GM12878 (cell line): ENCODE measurements around the gene WDFY4. TPM values are rescaled to one million over a fixed set of nuclear protein-coding genes. Genes with fewer than 3 reads are reported as not detected.

Experiments used
- ATAC-seq: fragments of 200-7000 bp; cut with Tn5 transposase; 3 replicates; pipeline ENCODE4 v1.9.1; 2020; ENCODE audit warnings: mild to moderate bottlenecking, moderate library complexity
- BruUV-seq: library from RNA; stranded (reverse); fragments of 400-500 nt; replicated peaks from 2 replicates; lab custom pipeline; 2021; lab: Mats Ljungman, UMichigan
- CTCF ChIA-PET: fragments of 300-600 bp; sonication (Branson Sonifier 250); formaldehyde crosslinking; extraction: SDS; loops from one replicate; lab custom pipeline; 2021; ENCODE audit warnings: inconsistent platforms; lab: Yijun Ruan, JAX
- POLR2A ChIA-PET: fragments of 350-600 bp; formaldehyde crosslinking; extraction: SDS; loops from one replicate; lab custom pipeline; 2021; ENCODE audit warnings: inconsistent platforms; lab: Charles Lee
- RAD21 ChIA-PET: fragments of 300-600 bp; sonication (Branson Sonifier 250); formaldehyde crosslinking; loops from one replicate; lab custom pipeline; 2023; ENCODE audit warnings: antibody characterized with exemption; ENCODE audit not compliant: unreplicated experiment; lab: Charles Lee
- SMC1A ChIA-PET: fragments of 300-600 bp; sonication (Branson Sonifier 250); formaldehyde crosslinking; loops from one replicate; lab custom pipeline; 2023; ENCODE audit not compliant: unreplicated experiment, uncharacterized antibody; lab: Charles Lee
- DNase-seq: peaks from one replicate; pipeline ENCODE4 v3.0.0-alpha.2; 2011; ENCODE audit warnings: low read depth, low spot score
- FAIRE-seq: peaks from 3 replicates; lab custom pipeline; 2011; peaks lifted over from hg19 to GRCh38; lab: Jason Lieb, UNC
- H2AFZ ChIP-seq: 2 replicates; pipeline ENCODE4 v1.6.0; 2011; ENCODE audit warnings: low read depth, low read length, control low read depth; ENCODE audit not compliant: control insufficient read depth
- H3K27ac ChIP-seq: 2 replicates; pipeline ENCODE4 v1.5.1; 2011; ENCODE audit warnings: control low read depth; ENCODE audit not compliant: control insufficient read depth, insufficient read depth
- H3K27me3 ChIP-seq, 2 experiments: replicated peaks in 1 of 2; 2 replicates each; pipeline versions ENCODE4 v1.6.0 to v1.6.1; 2011; ENCODE audit warnings: low read length in 1 of 2; ENCODE audit not compliant: control insufficient read depth in 2 of 2, insufficient read depth in 2 of 2
- H3K36me3 ChIP-seq, 2 experiments: 2 replicates each; pipeline ENCODE4 v1.5.1; 2011; ENCODE audit warnings: low read length in 1 of 2; ENCODE audit not compliant: control insufficient read depth in 2 of 2, insufficient read depth in 2 of 2
- H3K4me1 ChIP-seq: 2 replicates; pipeline ENCODE4 v1.6.1; 2011; ENCODE audit warnings: mild to moderate bottlenecking, low read length, moderate library complexity, mixed read lengths; ENCODE audit not compliant: control insufficient read depth, insufficient read depth
- H3K4me2 ChIP-seq: 2 replicates; pipeline ENCODE4 v1.6.0; 2011; ENCODE audit warnings: control low read depth; ENCODE audit not compliant: control insufficient read depth, insufficient read depth
- H3K4me3 ChIP-seq: fragments of 200-600 bp; sonication (generic); 2 replicates; pipeline ENCODE4 v1.5.1; 2016
- H3K79me2 ChIP-seq: 2 replicates; pipeline ENCODE4 v1.6.0; 2011; ENCODE audit warnings: low read length; ENCODE audit not compliant: control insufficient read depth, insufficient read depth
- H3K9ac ChIP-seq: 2 replicates; pipeline ENCODE4 v1.8.0; 2011; ENCODE audit warnings: low read length, control low read depth, mixed read lengths; ENCODE audit not compliant: control insufficient read depth, insufficient read depth
- H3K9me3 ChIP-seq: replicated peaks from 3 replicates; pipeline ENCODE4 v1.5.1; 2011; ENCODE audit warnings: mild to moderate bottlenecking, low read length; ENCODE audit not compliant: control insufficient read depth, insufficient read depth
- H4K20me1 ChIP-seq: 2 replicates; pipeline ENCODE4 v1.6.0; 2011; ENCODE audit not compliant: control insufficient read depth, insufficient read depth
- BHLHE40 ChIP-seq, 2 experiments: fragments of 450-650 bp in 1 of 2; IDR thresholded peaks; 2 replicates each; pipeline ENCODE4 v1.6.1; 2011 to 2017; ENCODE audit warnings: low read depth in 2 of 2, borderline replicate concordance in 1 of 2, improper control_type of control experiment in 1 of 2, low read length in 1 of 2, mild to moderate bottlenecking in 1 of 2
- CHD4 ChIP-seq: fragments of 200-600 bp; sonication (generic); IDR thresholded peaks from 2 replicates; pipeline ENCODE4 v1.6.1; 2016; ENCODE audit warnings: mild to moderate bottlenecking
- CREB1 ChIP-seq: IDR thresholded peaks from 2 replicates; pipeline ENCODE4 v1.6.1; 2012; ENCODE audit warnings: low read depth, mild to moderate bottlenecking, inconsistent platforms
- DPF2 ChIP-seq: fragments of 450-650 bp; IDR thresholded peaks from 2 replicates; pipeline ENCODE4 v1.6.1; 2017; ENCODE audit warnings: mild to moderate bottlenecking
- SIN3A ChIP-seq: IDR thresholded peaks from 2 replicates; pipeline ENCODE4 v1.6.1; 2012; ENCODE audit warnings: low read depth, low read length, improper control_type of control experiment
- WGBS: methylation state at CpG from one replicate; pipeline ENCODE4 v1.1.6; 2016; ENCODE audit warnings: low lambda C conversion rate; ENCODE audit not compliant: insufficient replicate concordance, insufficient coverage; ENCODE audit errors: missing lambda C conversion rate; 5-methylcytosine and 5-hydroxymethylcytosine counted together
- in situ Hi-C: fragments of 300-500 bp; cut with MboI; formaldehyde crosslinking; loops from 9 replicates; pipeline ENCODE4 v1.14.3; 2018; ENCODE audit warnings: mixed read lengths
- intact Hi-C: fragments of 100-400 bp; cut with micrococcal nuclease; formaldehyde crosslinking; loops from one replicate; pipeline ENCODE4 v1.14.2; 2022; ENCODE audit not compliant: unreplicated experiment
- polyA plus RNA-seq, 11 experiments: library from polyadenylated mRNA; depleted of rRNA in 4 of 11; unstranded in 6 of 11; stranded (reverse) in 5 of 11; fragments of >200 nt; fragmentation: Nextera tagmentation in 4 of 11; fragmentation: Illumina TruSeq in 1 of 11; extraction: Ambion mirVana in 4 of 11; extraction: Trizol in 1 of 11; gene quantifications; 1 replicate in 1 of 11; 2 replicates in 10 of 11; pipeline versions ENCODE4 v1.2.1 to v1.2.3, GENCODE V29; 2011 to 2016; ENCODE audit warnings: inconsistent platforms in 2 of 11, missing spikeins in 2 of 11, low read depth in 1 of 11
- total RNA-seq, 4 experiments: library from RNA; depleted of rRNA in 3 of 4; stranded (reverse); fragments of >200 nt in 3 of 4; fragmentation: Illumina TruSeq in 1 of 4; extraction: Trizol in 1 of 4; gene quantifications; 2 replicates each; pipeline versions ENCODE4 v1.2.1 to v1.2.3, GENCODE V29; 2013 to 2021
- TF ChIP-seq, protein P1 (sequence below): fragments of 450-650 bp; IDR thresholded peaks from 2 replicates; pipeline ENCODE4 v1.6.1; 2016; ENCODE audit warnings: mild to moderate bottlenecking, moderate library complexity, borderline replicate concordance
- TF ChIP-seq, protein P2 (sequence below): fragments of 450-650 bp; IDR thresholded peaks from 2 replicates; pipeline ENCODE4 v1.6.1; 2017; ENCODE audit warnings: mild to moderate bottlenecking, low read depth, inconsistent platforms; ENCODE audit not compliant: poor library complexity, severe bottlenecking

Gene WDFY4
- total and polyA plus RNA-seq, 10 of the 15 experiments (the other 5 are each of a cell fraction or from before 2014, with no cell fraction given): 13.5 to 132 (median 47.3) TPM

GRCh38 chr10:48739170-48739569 lies 54.5 kb downstream of the WDFY4 start:
- FAIRE-seq: no peak
- no peaks in the 10 kb centered on the region for H4K20me1 ChIP-seq
- no peak for TF ChIP-seq DPF2
- TF ChIP-seq SIN3A: no peak
- no peak for TF ChIP-seq BHLHE40 (IDR thresholded peaks at IDR 0.05; ENCODE audit: borderline replicate concordance in 1 of 2, low read depth in 2 of 2, low read length in 1 of 2)
- no peak for TF ChIP-seq CHD4
- TF ChIP-seq, all 136 proteins: peak for 0
- intact Hi-C loops (no loop called here), in situ Hi-C loops (loop anchor here (25.0 kb wide), 1 partner anchor 773 kb away; no protein-coding TSS in a partner anchor)
- BruUV-seq: no TSS peak
- Histone ChIP-seq H3K27me3 (no peaks in the 10 kb centered on the region), H3K4me3 (no peak overlapping the region), H3K9ac (no peak overlapping the region), H2AFZ (no peak overlapping the region), H3K27ac (no peak overlapping the region), H3K36me3 (peaks cover 34 to 64% of the 10 kb centered on the region in 2 experiments), H3K9me3 (no peaks in the 10 kb centered on the region), H3K4me2 (no peak overlapping the region), H3K79me2 (no peaks in the 10 kb centered on the region), H3K4me1 (peaks cover 2% of the 10 kb centered on the region)
- no peak for DNase-seq
- ChIA-PET POLR2A (no interaction called here), CTCF (no interaction called here), RAD21 (no interaction called here), SMC1A (interaction anchor here (1.7 kb wide), 2 partner anchors 26 to 81 kb away, joined by 5 read pairs; no protein-coding TSS in a partner anchor)
- WGBS: 89% methylated on average over 7 of the region's 7 CpGs
- no peak for ATAC-seq

- WGBS: 78% methylated on average over 11 of the region's 11 CpGs
- Histone ChIP-seq H3K27me3 (no peaks in the 10 kb centered on the region), H4K20me1 (no peaks in the 10 kb centered on the region), H3K9ac (no peak overlapping the region), H3K9me3 (no peaks in the 10 kb centered on the region), H3K79me2 (no peaks in the 10 kb centered on the region), H3K27ac (no peak overlapping the region), H3K36me3 (peaks cover 34 to 59% of the 10 kb centered on the region in 2 experiments), H3K4me1 (peaks cover 2% of the 10 kb centered on the region), H3K4me3 (no peak overlapping the region), H2AFZ (no peak overlapping the region), H3K4me2 (no peak overlapping the region)
- ChIA-PET CTCF (interaction anchor here (0.6 to 1.8 kb wide), 2 partner anchors 82 to 1069 kb away, joined by 3 to 6 read pairs; no protein-coding TSS in a partner anchor), SMC1A (interaction anchor here (1.3 kb wide), 1 partner anchor 16 kb away, joined by 3 read pairs; no protein-coding TSS in a partner anchor), RAD21 (no interaction called here), POLR2A (no interaction called here)
- no peak for ATAC-seq
- in situ Hi-C loops: loop anchor here (25.0 kb wide), 1 partner anchor 772 kb away; no protein-coding TSS in a partner anchor
- FAIRE-seq: no peak
- no peak for DNase-seq
- intact Hi-C loops: no loop called here
- no TSS peak for BruUV-seq
- no peak for TF ChIP-seq CREB1
- TF ChIP-seq, protein P1, sequence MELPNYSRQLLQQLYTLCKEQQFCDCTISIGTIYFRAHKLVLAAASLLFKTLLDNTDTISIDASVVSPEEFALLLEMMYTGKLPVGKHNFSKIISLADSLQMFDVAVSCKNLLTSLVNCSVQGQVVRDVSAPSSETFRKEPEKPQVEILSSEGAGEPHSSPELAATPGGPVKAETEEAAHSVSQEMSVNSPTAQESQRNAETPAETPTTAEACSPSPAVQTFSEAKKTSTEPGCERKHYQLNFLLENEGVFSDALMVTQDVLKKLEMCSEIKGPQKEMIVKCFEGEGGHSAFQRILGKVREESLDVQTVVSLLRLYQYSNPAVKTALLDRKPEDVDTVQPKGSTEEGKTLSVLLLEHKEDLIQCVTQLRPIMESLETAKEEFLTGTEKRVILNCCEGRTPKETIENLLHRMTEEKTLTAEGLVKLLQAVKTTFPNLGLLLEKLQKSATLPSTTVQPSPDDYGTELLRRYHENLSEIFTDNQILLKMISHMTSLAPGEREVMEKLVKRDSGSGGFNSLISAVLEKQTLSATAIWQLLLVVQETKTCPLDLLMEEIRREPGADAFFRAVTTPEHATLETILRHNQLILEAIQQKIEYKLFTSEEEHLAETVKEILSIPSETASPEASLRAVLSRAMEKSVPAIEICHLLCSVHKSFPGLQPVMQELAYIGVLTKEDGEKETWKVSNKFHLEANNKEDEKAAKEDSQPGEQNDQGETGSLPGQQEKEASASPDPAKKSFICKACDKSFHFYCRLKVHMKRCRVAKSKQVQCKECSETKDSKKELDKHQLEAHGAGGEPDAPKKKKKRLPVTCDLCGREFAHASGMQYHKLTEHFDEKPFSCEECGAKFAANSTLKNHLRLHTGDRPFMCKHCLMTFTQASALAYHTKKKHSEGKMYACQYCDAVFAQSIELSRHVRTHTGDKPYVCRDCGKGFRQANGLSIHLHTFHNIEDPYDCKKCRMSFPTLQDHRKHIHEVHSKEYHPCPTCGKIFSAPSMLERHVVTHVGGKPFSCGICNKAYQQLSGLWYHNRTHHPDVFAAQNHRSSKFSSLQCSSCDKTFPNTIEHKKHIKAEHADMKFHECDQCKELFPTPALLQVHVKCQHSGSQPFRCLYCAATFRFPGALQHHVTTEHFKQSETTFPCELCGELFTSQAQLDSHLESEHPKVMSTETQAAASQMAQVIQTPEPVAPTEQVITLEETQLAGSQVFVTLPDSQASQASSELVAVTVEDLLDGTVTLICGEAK: no peak
- TF ChIP-seq, protein P2, sequence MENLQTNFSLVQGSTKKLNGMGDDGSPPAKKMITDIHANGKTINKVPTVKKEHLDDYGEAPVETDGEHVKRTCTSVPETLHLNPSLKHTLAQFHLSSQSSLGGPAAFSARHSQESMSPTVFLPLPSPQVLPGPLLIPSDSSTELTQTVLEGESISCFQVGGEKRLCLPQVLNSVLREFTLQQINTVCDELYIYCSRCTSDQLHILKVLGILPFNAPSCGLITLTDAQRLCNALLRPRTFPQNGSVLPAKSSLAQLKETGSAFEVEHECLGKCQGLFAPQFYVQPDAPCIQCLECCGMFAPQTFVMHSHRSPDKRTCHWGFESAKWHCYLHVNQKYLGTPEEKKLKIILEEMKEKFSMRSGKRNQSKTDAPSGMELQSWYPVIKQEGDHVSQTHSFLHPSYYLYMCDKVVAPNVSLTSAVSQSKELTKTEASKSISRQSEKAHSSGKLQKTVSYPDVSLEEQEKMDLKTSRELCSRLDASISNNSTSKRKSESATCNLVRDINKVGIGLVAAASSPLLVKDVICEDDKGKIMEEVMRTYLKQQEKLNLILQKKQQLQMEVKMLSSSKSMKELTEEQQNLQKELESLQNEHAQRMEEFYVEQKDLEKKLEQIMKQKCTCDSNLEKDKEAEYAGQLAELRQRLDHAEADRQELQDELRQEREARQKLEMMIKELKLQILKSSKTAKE: no peak
Observed at GRCh38 chr10:48740015-48740707, 55.5 kb downstream of the WDFY4 start.
